ENCODE results near the gene HOTAIR.

HOTAIR gene

GRCh38 chr12:53964315-53964713, 10.4 kb downstream of the HOTAIR start:
- TF ChIP-seq CTCF (IDR thresholded peaks at IDR 0.05) = no peak
- Histone ChIP-seq H3K27ac (no peak overlapping the region), H3K4me3 (no peak overlapping the region)
- DNase-seq (ENCODE audit: low spot score) = no peak

- no peak for TF ChIP-seq CTCF (IDR thresholded peaks at IDR 0.05)
These were observed 11.1 kb downstream of the HOTAIR start for GRCh38 chr12:53963434-53964314.

GRCh38 chr12:53963005-53963404, 11.7 kb downstream of the HOTAIR start:
- no peak for TF ChIP-seq CTCF (IDR thresholded peaks at IDR 0.05)
- H3K27ac ChIP-seq = no peak overlapping the region
- no peak overlapping the region for H3K4me3 ChIP-seq
- no peak for DNase-seq (ENCODE audit: low spot score)

More at GRCh38 chr12:53963434-53964314, 11.1 kb downstream of the HOTAIR start:
- no peak overlapping the region for H3K4me3 ChIP-seq
- H3K27ac ChIP-seq = no peak overlapping the region
- no peak for DNase-seq (ENCODE audit: low spot score)

- peak overlapping the region; percentile 12 for H3K4me3 ChIP-seq
- no peak overlapping the region for H3K27ac ChIP-seq
- no peak for TF ChIP-seq CTCF (IDR thresholded peaks at IDR 0.05)
- no peak for DNase-seq (ENCODE audit: low spot score)
These were observed 13.6 kb downstream of the HOTAIR start for GRCh38 chr12:53961025-53961761.

GRCh38 chr12:53960187-53961024, 14.3 kb downstream of the HOTAIR start:
- peak overlapping the region; percentile 12 for H3K4me3 ChIP-seq
- H3K27ac ChIP-seq = no peak overlapping the region
- TF ChIP-seq CTCF (IDR thresholded peaks at IDR 0.05) = no peak
- no peak for DNase-seq (ENCODE audit: low spot score)

- TF ChIP-seq CTCF (IDR thresholded peaks at IDR 0.05) = no peak
- no peak overlapping the region for H3K27ac ChIP-seq
- DNase-seq (ENCODE audit: low spot score) = no peak
- H3K4me3 ChIP-seq = no peak overlapping the region
These were observed 15.4 kb downstream of the HOTAIR start for GRCh38 chr12:53959314-53959713.

All from coronary artery (tissue), 2 donors.